Measurements from ENCODE around the gene SYNC. TPM values are rescaled to one million over a fixed set of nuclear protein-coding genes. Genes with fewer than 3 reads are reported as not detected.

The SYNC gene
- total and polyA plus RNA-seq, 2 experiments from 2014 or later = not detected

GRCh38 chr1:32701951-32702598, 495 bp downstream of the SYNC start (continued):
- TF ChIP-seq REST (IDR thresholded peaks at IDR 0.05; ENCODE audit: unreplicated experiment) = no peak
- no peak for TF ChIP-seq ZNF114 (CRISPR knock-in tag; IDR thresholded peaks at IDR 0.05)
- TF ChIP-seq STAT1 (IDR thresholded peaks at IDR 0.05; ENCODE audit: unreplicated experiment) = no peak

GRCh38 chr1:32701421-32701911, 1.1 kb downstream of the SYNC start:
- Histone ChIP-seq H4K20me1 (replicated peaks; ENCODE audit: insufficient read depth) (no peaks in the 10 kb centered on the region; the same call in 1 of the 2 replicates), H3K4me1 (ENCODE audit: insufficient read depth) (peaks cover 9% of the 10 kb centered on the region), H3K36me3 (ENCODE audit: insufficient read depth) (no peaks in the 10 kb centered on the region), H3K27ac (ENCODE audit: low read depth) (no peak overlapping the region), H3K9me2 (ENCODE audit: insufficient read depth) (no peaks in the 10 kb centered on the region), H3K27me3 (ENCODE audit: insufficient read depth) (peaks cover 39% of the 10 kb centered on the region), H3K4me3 (no peak overlapping the region), H2AFZ (no peak overlapping the region), H3F3A (replicated peaks; ENCODE audit: low read depth) (peaks cover 11% of the 10 kb centered on the region; the same call in 1 of the 2 replicates), H3K79me2 (replicated peaks; ENCODE audit: insufficient read depth) (no peaks in the 10 kb centered on the region), H3K4me2 (peak overlapping the region; percentile 97; the same call in 1 of the 2 replicates)
- DNase-seq (ENCODE audit: low spot score) (no peak), ATAC-seq (peak; percentile 5; the same call in 2 of the 3 replicates)
- H3K36me3 Mint-ChIP-seq (ENCODE audit: low read depth) = no peaks in the 10 kb centered on the region; the same call in 2 of the 3 replicates
- H3K4me3 Mint-ChIP-seq = peak overlapping the region; percentile 63
- H3K4me1 Mint-ChIP-seq = peaks cover 12% of the 10 kb centered on the region
- peaks cover 34% of the 10 kb centered on the region for H3K27me3 Mint-ChIP-seq (ENCODE audit: insufficient read depth, low read depth, poor library complexity)
- H3K27ac Mint-ChIP-seq = no peak overlapping the region
- no peaks in the 10 kb centered on the region for H3K9me3 Mint-ChIP-seq
- TF ChIP-seq CTCF (conservative IDR thresholded peaks at IDR 0.05; ENCODE audit: low read depth in 2 of 2) (no peak), POLR2AphosphoS5 (IDR thresholded peaks at IDR 0.05; ENCODE audit: low read depth) (no peak), EZH2 (IDR thresholded peaks at IDR 0.05; ENCODE audit: low read depth, unreplicated experiment) (no peak), EZH2phosphoT487 (IDR thresholded peaks at IDR 0.05; ENCODE audit: unreplicated experiment) (no peak), JUNB (IDR thresholded peaks at IDR 0.05; ENCODE audit: unreplicated experiment) (no peak), CREB1 (CRISPR knock-in tag; IDR thresholded peaks at IDR 0.05; ENCODE audit: low read depth) (no peak), STAT1 (IDR thresholded peaks at IDR 0.05; ENCODE audit: unreplicated experiment) (no peak), ZNF331 (CRISPR knock-in tag; IDR thresholded peaks at IDR 0.05; ENCODE audit: low read depth) (no peak), ZNF462 (CRISPR knock-in tag; IDR thresholded peaks at IDR 0.05) (no peak), NANOG (IDR thresholded peaks at IDR 0.05; ENCODE audit: borderline replicate concordance) (no peak)
